ENCODE data around the gene MYL10. TPM values are rescaled to one million over a fixed set of nuclear protein-coding genes. Genes with fewer than 3 reads are reported as not detected.

The MYL10 gene
- total and polyA plus RNA-seq, 12 donors = not detected

DNA sequence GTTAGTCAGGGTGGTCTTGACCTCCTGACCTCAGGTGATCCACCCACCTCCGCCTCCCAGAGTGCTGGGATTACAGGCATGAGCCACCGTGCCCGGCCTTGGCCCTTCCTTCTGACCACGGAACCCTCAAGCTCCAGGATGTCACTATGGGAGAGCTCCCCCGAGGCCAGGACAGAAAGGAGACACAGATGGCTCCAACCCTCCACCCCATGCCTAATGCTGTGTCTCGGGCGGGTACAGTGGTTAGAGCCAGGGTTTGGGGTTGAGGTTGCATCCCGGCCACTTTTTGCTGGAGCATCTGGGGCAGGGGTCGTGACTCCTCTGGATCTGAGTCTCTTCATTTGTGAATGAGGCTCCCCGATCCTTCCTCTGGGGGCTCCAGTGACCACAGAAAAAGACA, 8.1 kb downstream of the MYL10 start:
- no peak overlapping the region for H3K4me3 ChIP-seq
- no peak for DNase-seq
- no peaks in the 10 kb centered on the region for H3K4me1 ChIP-seq (replicated peaks in 1 of 2)
- intact Hi-C loops (cut with DNase I) = no loop called here
- no peaks in the 10 kb centered on the region for H3K9me3 ChIP-seq (replicated peaks in 1 of 3)
- H3K27ac ChIP-seq = no peak overlapping the region
- 78 to 96% (median 88%) methylated on average over 3 to 10 of the region's 10 CpGs for WGBS, 4 donors
- H3K36me3 ChIP-seq (replicated peaks in 1 of 2) = no peaks in the 10 kb centered on the region
- no peak for TF ChIP-seq POLR2A (IDR thresholded peaks at IDR 0.05)
- TF ChIP-seq, protein P1, sequence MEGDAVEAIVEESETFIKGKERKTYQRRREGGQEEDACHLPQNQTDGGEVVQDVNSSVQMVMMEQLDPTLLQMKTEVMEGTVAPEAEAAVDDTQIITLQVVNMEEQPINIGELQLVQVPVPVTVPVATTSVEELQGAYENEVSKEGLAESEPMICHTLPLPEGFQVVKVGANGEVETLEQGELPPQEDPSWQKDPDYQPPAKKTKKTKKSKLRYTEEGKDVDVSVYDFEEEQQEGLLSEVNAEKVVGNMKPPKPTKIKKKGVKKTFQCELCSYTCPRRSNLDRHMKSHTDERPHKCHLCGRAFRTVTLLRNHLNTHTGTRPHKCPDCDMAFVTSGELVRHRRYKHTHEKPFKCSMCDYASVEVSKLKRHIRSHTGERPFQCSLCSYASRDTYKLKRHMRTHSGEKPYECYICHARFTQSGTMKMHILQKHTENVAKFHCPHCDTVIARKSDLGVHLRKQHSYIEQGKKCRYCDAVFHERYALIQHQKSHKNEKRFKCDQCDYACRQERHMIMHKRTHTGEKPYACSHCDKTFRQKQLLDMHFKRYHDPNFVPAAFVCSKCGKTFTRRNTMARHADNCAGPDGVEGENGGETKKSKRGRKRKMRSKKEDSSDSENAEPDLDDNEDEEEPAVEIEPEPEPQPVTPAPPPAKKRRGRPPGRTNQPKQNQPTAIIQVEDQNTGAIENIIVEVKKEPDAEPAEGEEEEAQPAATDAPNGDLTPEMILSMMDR (IDR thresholded peaks at IDR 0.05) = no peak
- peaks cover 1% of the 10 kb centered on the region for H3K27me3 ChIP-seq

DNA sequence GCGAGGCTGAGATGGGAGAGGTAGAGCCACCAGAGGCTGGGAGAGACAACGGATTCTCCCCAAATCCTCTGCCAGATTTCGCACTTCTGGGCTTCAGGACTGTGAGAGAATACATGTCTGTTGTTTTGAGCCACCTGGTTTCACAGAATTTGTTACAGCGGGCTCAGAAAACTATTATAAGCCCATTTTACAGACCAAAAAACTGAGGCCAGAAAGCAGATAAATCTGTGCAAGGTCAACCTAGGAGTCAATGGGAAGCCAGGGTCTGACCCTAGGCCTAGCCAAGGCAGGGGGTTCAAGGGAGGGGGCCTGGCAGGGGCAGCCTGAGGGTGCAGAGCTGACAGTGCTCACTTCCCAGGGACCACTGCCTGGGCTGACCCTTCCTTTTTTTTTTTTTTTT, 8.7 kb downstream of the MYL10 start:
- Histone ChIP-seq H3K27ac (no peak overlapping the region), H3K4me3 (no peak overlapping the region), H3K9me3 (replicated peaks in 1 of 3) (no peaks in the 10 kb centered on the region), H3K27me3 (peaks cover 4% of the 10 kb centered on the region), H3K4me1 (replicated peaks in 1 of 2) (no peaks in the 10 kb centered on the region), H3K36me3 (replicated peaks in 1 of 2) (no peaks in the 10 kb centered on the region)
- DNase-seq = no peak
- 89 to 99% (median 91%) methylated on average over 4 of the region's 4 CpGs for whole genome bisulfite sequencing, 4 donors
- intact Hi-C loops (cut with DNase I) = no loop called here
- TF ChIP-seq, protein P1 (IDR thresholded peaks at IDR 0.05) = no peak
- no peak for TF ChIP-seq POLR2A (IDR thresholded peaks at IDR 0.05)

DNA sequence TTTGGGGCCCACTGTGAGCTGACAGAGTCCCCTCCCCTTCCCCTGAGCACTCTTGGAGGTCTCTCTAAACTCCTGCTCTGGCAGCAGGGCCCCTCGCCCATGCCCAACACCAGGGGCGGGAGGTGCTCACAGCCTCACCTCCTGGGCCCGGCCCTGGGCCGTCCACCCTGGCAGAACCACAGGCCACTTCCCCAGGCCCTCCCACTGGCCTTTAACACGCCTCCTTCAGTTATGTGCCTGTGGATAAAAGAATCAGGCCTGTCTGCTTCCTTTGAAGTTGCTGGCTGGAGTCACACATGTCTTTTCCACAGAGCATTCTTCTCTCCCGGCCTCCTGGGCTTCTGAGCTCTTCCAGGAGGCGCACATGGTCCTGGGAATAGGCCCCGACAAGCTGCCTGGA, 10.2 kb downstream of the MYL10 start:
- 71 to 81% (median 73%) methylated on average over 4 to 8 of the region's 8 CpGs for WGBS, 4 donors
- no peak overlapping the region for H3K4me3 ChIP-seq
- H3K4me1 ChIP-seq (replicated peaks in 1 of 2) = no peaks in the 10 kb centered on the region
- intact Hi-C loops (cut with DNase I) = no loop called here
- H3K36me3 ChIP-seq (replicated peaks in 1 of 2) = no peaks in the 10 kb centered on the region
- no peak for TF ChIP-seq POLR2A (IDR thresholded peaks at IDR 0.05)
- TF ChIP-seq, protein P1 (IDR thresholded peaks at IDR 0.05) = no peak
- no peaks in the 10 kb centered on the region for H3K9me3 ChIP-seq (replicated peaks in 1 of 3)
- H3K27me3 ChIP-seq = peaks cover 4% of the 10 kb centered on the region
- H3K27ac ChIP-seq = no peak overlapping the region
- DNase-seq = no peak

DNA sequence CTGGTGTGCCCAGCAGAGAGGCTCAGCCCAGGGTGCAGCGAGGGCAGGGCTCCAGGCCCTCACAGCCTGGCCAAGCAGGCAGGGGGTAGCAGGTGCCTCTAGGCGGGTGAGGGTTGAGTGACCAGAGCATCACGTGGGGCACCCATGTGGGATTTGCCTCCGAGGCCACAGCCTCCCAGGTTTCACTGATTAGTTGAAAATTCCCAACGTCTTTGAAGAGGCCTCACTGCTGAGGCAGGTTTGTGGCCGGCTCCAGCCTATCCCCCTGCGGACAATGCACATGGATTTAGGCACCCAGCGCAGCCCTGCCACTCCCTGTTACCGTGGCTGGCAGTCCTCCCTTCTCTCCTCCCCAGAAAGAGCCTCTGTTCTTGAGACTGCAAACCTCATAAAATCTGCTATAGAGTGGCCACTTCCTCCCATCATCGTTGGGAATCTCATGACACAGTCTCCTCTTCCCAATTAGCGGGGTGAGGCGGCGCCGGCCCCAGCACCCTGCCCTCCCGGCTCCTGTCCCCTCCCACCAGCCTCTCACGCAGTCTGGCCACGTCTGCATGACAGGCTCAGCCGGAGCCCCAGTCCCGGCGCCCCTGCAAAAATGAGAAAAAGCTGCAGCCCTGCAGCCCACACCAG, 10.8 kb downstream of the MYL10 start:
- 75 to 88% (median 81%) methylated on average over 16 to 20 of the region's 20 CpGs for WGBS, 4 donors
- H3K4me3 ChIP-seq = no peak overlapping the region
- no peak overlapping the region for H3K27ac ChIP-seq
- H3K9me3 ChIP-seq (replicated peaks in 1 of 3) = no peaks in the 10 kb centered on the region
- H3K36me3 ChIP-seq (replicated peaks in 1 of 2) = no peaks in the 10 kb centered on the region
- H3K4me1 ChIP-seq (replicated peaks in 1 of 2) = no peaks in the 10 kb centered on the region
- intact Hi-C loops (cut with DNase I) = no loop called here
- no peak for DNase-seq
- TF ChIP-seq, protein P1 (IDR thresholded peaks at IDR 0.05) = no peak
- TF ChIP-seq POLR2A (IDR thresholded peaks at IDR 0.05) = no peak
- H3K27me3 ChIP-seq = peaks cover 4% of the 10 kb centered on the region
